ENCODE data around the gene USP47.

USP47 gene

GRCh38 chr11:11963067-11963466, 121.3 kb downstream of the USP47 start:
- no peaks in the 10 kb centered on the region for H3K27me3 ChIP-seq
- no peak for DNase-seq
- H3K27ac ChIP-seq = no peak overlapping the region
- H3K9me3 ChIP-seq = no peaks in the 10 kb centered on the region
- H3K4me3 ChIP-seq = no peak overlapping the region
- no peak for TF ChIP-seq CTCF (IDR thresholded peaks at IDR 0.05)
- intact Hi-C loops (cut with DNase I; ENCODE audit: low total_unique reads) = no loop called here
- peaks cover 0 to 10% (median 0%) of the 10 kb centered on the region in 4 donors for H3K4me1 ChIP-seq
- peaks cover 7 to 64% (median 36%) of the 10 kb centered on the region in 3 donors for H3K36me3 ChIP-seq

DNA sequence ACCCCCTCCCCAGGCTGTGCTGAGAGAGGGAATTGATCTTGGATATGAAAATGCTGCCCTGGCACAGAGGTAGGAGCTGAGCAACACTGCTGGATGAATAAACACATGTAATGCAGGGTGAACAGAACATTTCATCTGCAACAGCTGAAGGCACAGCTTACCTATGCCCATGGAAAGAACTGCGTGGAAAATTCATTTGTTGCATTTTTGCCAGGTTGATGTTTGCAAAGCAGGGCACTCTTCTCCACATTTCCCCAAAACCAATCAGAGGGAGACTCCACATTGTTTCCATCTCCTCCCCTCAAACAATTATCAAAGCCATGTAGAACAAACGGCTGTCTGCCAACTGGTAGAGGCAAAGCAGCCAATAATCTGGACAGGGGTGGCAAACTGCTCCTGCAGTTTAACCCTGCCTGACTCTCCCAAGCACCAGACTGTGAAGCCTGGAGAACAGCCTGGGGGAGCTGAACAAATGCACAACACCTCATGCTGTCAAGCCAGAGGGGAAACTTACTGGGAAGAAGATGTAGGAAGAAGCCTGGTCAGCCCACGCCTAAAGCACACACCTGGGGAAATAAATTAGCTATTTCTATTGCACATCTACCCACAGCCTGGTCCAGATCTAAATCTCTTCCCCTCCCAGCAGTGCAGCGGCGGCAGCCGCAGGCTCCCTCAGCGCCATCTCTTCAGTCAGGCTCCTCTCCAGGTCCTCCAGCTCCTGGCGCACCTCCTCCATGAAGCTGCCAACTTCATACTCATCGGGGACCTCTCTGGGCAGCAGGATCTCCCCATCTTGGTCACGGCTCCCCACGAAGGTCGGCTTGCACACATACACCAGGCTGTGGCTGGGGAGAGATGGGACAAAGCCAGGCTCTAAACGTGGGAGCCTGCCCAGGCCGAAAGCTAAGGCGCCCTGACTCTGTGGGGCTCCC, 122.3 kb downstream of the USP47 start:
- no peak for TF ChIP-seq CTCF (IDR thresholded peaks at IDR 0.05)
- Histone ChIP-seq H3K9me3 (no peaks in the 10 kb centered on the region), H3K4me3 (no peak overlapping the region), H3K36me3 (peaks cover 0 to 59% (median 34%) of the 10 kb centered on the region in 3 donors), H3K27ac (no peak overlapping the region), H3K4me1 (peaks cover 0 to 14% (median 0%) of the 10 kb centered on the region in 4 donors), H3K27me3 (no peaks in the 10 kb centered on the region)
- intact Hi-C loops (cut with DNase I; ENCODE audit: low total_unique reads) = no loop called here
- DNase-seq = no peak

- intact Hi-C loops (cut with DNase I; ENCODE audit: low total_unique reads) = no loop called here
- H3K27ac ChIP-seq = no peak overlapping the region
- no peak overlapping the region for H3K4me3 ChIP-seq
Observed at GRCh38 chr11:11964774-11965150, 123.0 kb downstream of the USP47 start.

DNA sequence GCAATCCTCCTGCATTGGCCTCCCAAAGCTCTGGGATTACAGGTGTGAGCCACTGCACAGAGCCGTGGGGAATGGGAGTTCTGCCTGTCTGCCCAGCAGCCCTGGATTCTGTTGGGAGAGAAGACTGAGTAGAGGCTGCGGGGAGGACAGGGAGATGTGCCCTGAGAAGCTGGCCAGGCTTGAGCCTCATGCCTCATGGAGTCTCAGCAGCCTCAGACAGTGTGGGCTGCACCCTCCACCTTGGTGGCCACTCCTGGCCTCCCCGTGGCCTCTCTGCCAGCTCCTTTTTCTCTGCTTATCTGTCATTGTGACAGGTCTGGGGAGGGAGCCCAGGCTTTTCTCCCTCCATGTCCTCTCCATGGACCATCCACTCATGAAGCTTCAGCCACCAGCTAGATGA, 123.4 kb downstream of the USP47 start:
- no peak for TF ChIP-seq CTCF (IDR thresholded peaks at IDR 0.05)
- peaks cover 0 to 25% (median 4%) of the 10 kb centered on the region in 4 donors for H3K4me1 ChIP-seq
- no peaks in the 10 kb centered on the region for H3K9me3 ChIP-seq
- DNase-seq = no peak
- H3K27me3 ChIP-seq = no peaks in the 10 kb centered on the region
- intact Hi-C loops (cut with DNase I; ENCODE audit: low total_unique reads) = no loop called here
- peaks cover 0 to 59% (median 27%) of the 10 kb centered on the region in 3 donors for H3K36me3 ChIP-seq
- H3K27ac ChIP-seq = no peak overlapping the region
- H3K4me3 ChIP-seq = no peak overlapping the region

More at GRCh38 chr11:11964774-11965150, 123.0 kb downstream of the USP47 start:
- peaks cover 0 to 59% (median 27%) of the 10 kb centered on the region in 3 donors for H3K36me3 ChIP-seq
- no peaks in the 10 kb centered on the region for H3K9me3 ChIP-seq
- peaks cover 0 to 21% (median 2%) of the 10 kb centered on the region in 4 donors for H3K4me1 ChIP-seq
- TF ChIP-seq CTCF (IDR thresholded peaks at IDR 0.05) = no peak
- DNase-seq = no peak
- no peaks in the 10 kb centered on the region for H3K27me3 ChIP-seq

DNA sequence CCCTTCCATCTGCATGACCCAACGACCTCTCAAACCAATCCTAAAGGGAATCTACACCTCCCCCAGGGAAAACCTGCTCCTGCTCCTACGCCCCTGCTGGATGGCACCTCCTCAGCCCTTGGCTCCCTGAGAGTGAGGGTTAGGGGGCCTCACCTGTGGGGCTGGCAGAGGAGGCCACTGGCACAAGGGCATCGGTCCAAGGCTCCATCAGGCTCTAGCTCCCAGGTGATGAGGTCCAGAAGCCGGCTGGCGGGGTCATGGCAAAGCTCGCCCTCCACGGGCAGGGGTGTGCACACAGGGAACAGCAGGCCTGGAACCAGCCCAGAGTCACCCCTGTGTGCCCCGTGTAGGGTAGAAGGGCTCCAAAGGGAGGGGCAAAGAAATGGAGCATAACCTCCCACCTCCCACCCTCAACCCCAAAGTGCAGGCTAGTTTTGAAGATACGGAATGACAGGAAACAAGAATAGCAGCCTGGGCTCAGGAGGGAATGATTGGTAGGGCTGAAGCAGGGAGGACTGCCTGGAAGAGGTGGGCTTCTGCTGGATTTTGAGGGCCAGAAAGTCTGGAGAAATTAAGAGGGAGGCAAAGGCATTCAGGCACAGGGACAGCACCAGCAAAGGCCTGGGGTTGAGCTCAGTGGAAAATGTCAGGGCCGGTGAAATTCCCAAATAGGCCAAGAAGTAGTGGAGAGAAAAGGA, 124.0 kb downstream of the USP47 start:
- Histone ChIP-seq H3K27me3 (no peaks in the 10 kb centered on the region), H3K4me3 (no peak overlapping the region), H3K4me1 (peaks cover 0 to 30% (median 7%) of the 10 kb centered on the region in 4 donors), H3K9me3 (no peaks in the 10 kb centered on the region), H3K36me3 (peaks cover 0 to 59% (median 27%) of the 10 kb centered on the region in 3 donors), H3K27ac (no peak overlapping the region)
- no peak for TF ChIP-seq CTCF (IDR thresholded peaks at IDR 0.05)
- intact Hi-C loops (cut with DNase I; ENCODE audit: low total_unique reads) = no loop called here
- DNase-seq = no peak

Measured in tibial artery (tissue), 4 donors.